ENCODE measurements around the gene OR6C74. TPM values are rescaled to one million over a fixed set of nuclear protein-coding genes. Genes with fewer than 3 reads are reported as not detected.

OR6C74 gene
- not detected in 2 replicates for total RNA-seq

DNA sequence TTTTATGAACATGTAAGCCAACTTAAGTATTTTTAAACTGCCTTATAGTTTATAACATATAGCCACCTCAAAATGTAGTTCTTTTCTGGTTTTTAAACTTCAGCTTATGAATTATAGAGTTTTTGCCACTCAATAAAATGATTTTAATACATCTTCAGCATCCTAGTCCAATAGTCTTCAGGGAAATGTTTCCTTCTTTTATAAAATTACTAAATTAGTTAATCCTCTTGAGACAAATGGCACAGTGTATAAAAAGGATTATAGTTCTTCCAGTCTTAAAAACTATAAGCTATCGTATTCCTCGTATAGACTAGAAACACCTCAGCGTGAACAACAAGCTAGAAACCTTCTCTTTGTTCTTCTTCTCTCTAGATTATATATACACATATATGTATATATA, at the start of gene OR6C74:
Gene OR6C74, plus strand, starts transcription at position 301 of the 400 bp plus-strand sequence. CDS start 2,679 bp downstream, outside the sequence.

DNA sequence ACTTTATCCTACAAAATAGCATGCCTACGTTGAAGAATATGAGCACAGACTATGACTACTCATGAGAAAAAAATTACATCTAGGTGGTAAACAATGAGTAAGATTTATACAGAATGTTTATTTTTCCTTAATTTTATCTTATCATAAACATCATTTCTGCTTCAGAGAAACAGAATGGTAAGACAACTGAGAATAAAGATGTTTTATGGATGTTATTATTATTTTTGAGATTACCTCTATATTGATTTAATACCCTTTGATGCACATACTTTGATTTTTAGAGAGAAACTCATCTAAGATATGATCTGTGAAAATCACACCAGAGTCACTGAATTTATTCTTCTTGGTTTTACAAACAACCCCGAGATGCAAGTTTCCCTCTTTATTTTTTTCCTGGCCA, 23.7 kb upstream of the OR6C74 start, which contains the start of gene OR10A7:
Gene OR10A7, plus strand, starts transcription at position 301 of the 400 bp plus-strand sequence. Its CDS starts 0 bp downstream, at position 301.

Other genes starting within 250 kb of the OR6C74 start
- gene NEUROD4, start 224.6 kb upstream of the OR6C74 start, total RNA-seq: not detected in 2 replicates
- not detected in 2 replicates for gene OR9K2, start 118.2 kb upstream of the OR6C74 start, total RNA-seq
- gene OR10A7, start 23.6 kb upstream of the OR6C74 start, total RNA-seq: not detected in 2 replicates
- not detected in 2 replicates for gene OR6C6, start 52.0 kb downstream of the OR6C74 start, total RNA-seq
- not detected in 2 replicates for gene OR6C1, start 69.7 kb downstream of the OR6C74 start, total RNA-seq
- gene OR6C3, start 86.1 kb downstream of the OR6C74 start, total RNA-seq: not detected in 2 replicates
- gene OR6C75, start 118.4 kb downstream of the OR6C74 start, total RNA-seq: not detected in 2 replicates
- gene OR6C65, start 155.9 kb downstream of the OR6C74 start, total RNA-seq: not detected in 2 replicates
- not detected in 2 replicates for gene OR6C76, start 181.6 kb downstream of the OR6C74 start, total RNA-seq
- not detected in 2 replicates for gene OR6C2, start 199.5 kb downstream of the OR6C74 start, total RNA-seq
- not detected in 2 replicates for gene OR6C70, start 225.5 kb downstream of the OR6C74 start, total RNA-seq
- not detected in 2 replicates for gene OR6C68, start 247.8 kb downstream of the OR6C74 start, total RNA-seq

Data from vein endothelial cell (primary cell).